Keratinocyte (primary cell): ENCODE measurements around the gene CACNA1C. TPM values are rescaled to one million over a fixed set of nuclear protein-coding genes. Genes with fewer than 3 reads are reported as not detected.

ENCODE experiments used
- DNase-seq: peaks from one replicate; pipeline ENCODE4 v3.0.0-alpha.2; 2011; ENCODE audit warnings: low read depth, missing footprints, low spot score
- FAIRE-seq: peaks from 2 replicates; lab custom pipeline; 2011; peaks lifted over from hg19 to GRCh38; lab: Jason Lieb, UNC
- H2AFZ ChIP-seq: 2 replicates; pipeline ENCODE4 v1.6.0; 2012; ENCODE audit warnings: low read length, control low read depth, inconsistent platforms; ENCODE audit not compliant: control insufficient read depth
- H3K27ac ChIP-seq: 2 replicates; pipeline ENCODE4 v1.5.1; 2011; ENCODE audit warnings: low read length; ENCODE audit not compliant: control insufficient read depth, insufficient read depth
- H3K27me3 ChIP-seq: 3 replicates; pipeline ENCODE4 v1.6.0; 2011; ENCODE audit warnings: low read length; ENCODE audit not compliant: control insufficient read depth, insufficient read depth; ENCODE audit errors: extremely low read depth
- H3K36me3 ChIP-seq, 2 experiments: 2 replicates in 1 of 2; 3 replicates in 1 of 2; pipeline ENCODE4 v1.5.1; 2011; ENCODE audit warnings: low read length in 2 of 2, mild to moderate bottlenecking in 1 of 2; ENCODE audit not compliant: control insufficient read depth in 2 of 2, insufficient read depth in 2 of 2; ENCODE audit errors: extremely low read depth in 1 of 2
- H3K4me1 ChIP-seq: 3 replicates; pipeline ENCODE4 v1.5.1; 2011; ENCODE audit warnings: low read length; ENCODE audit not compliant: control insufficient read depth, insufficient read depth; ENCODE audit errors: extremely low read depth
- H3K4me2 ChIP-seq: 3 replicates; pipeline ENCODE4 v1.6.0; 2011; ENCODE audit warnings: low read depth, low read length; ENCODE audit not compliant: control insufficient read depth, insufficient read depth; ENCODE audit errors: extremely low read depth
- H3K4me3 ChIP-seq, 3 experiments: fragments of 200-600 bp in 1 of 3; sonication (generic) in 1 of 3; 2 replicates in 2 of 3; 3 replicates in 1 of 3; pipeline ENCODE4 v1.5.1; 2011 to 2016; ENCODE audit warnings: low read length in 3 of 3, mild to moderate bottlenecking in 3 of 3, control low read depth in 2 of 3, inconsistent platforms in 1 of 3, low read depth in 1 of 3, mixed read lengths in 1 of 3, mixed run types in 1 of 3, moderate library complexity in 1 of 3; ENCODE audit not compliant: control insufficient read depth in 2 of 3, insufficient read depth in 2 of 3; ENCODE audit errors: extremely low read depth in 1 of 3
- H3K79me2 ChIP-seq: 2 replicates; pipeline ENCODE4 v1.6.0; 2012; ENCODE audit warnings: low read length; ENCODE audit not compliant: control insufficient read depth, insufficient read depth
- H3K9ac ChIP-seq: 3 replicates; pipeline ENCODE4 v1.6.0; 2011; ENCODE audit warnings: low read length; ENCODE audit not compliant: control insufficient read depth, insufficient read depth; ENCODE audit errors: extremely low read depth
- H3K9me1 ChIP-seq: 3 replicates; pipeline ENCODE4 v1.6.0; 2011; ENCODE audit warnings: low read length; ENCODE audit not compliant: control insufficient read depth, insufficient read depth; ENCODE audit errors: extremely low read depth
- H3K9me3 ChIP-seq: 2 replicates; pipeline ENCODE4 v1.5.1; 2012; ENCODE audit warnings: low read depth, low read length; ENCODE audit not compliant: control insufficient read depth
- H4K20me1 ChIP-seq: 3 replicates; pipeline ENCODE4 v1.6.0; 2011; ENCODE audit warnings: low read length; ENCODE audit not compliant: control insufficient read depth, insufficient read depth; ENCODE audit errors: extremely low read depth
- EZH2 ChIP-seq: IDR thresholded peaks from one replicate; pipeline ENCODE4 v1.6.1; 2012; ENCODE audit warnings: inconsistent platforms, mild to moderate bottlenecking, low read length, moderate library complexity
- dilution Hi-C: fragments of 300-500 bp; cut with MboI; formaldehyde crosslinking; loops from one replicate; pipeline ENCODE4 v1.7.0; 2020; ENCODE audit warnings: low sequenced_read_pairs; ENCODE audit not compliant: extremely low pct_ligation_motif_present
- polyA minus RNA-seq, 3 experiments: library from RNA; depleted of rRNA, polyadenylated mRNA; stranded (reverse); fragments of >200 nt; gene quantifications; 1 replicate in 1 of 3; 2 replicates in 1 of 3; 3 replicates in 1 of 3; pipeline ENCODE4 v1.2.3, GENCODE V29; 2011
- polyA plus RNA-seq, 5 experiments: library from polyadenylated mRNA; depleted of rRNA in 3 of 5; stranded (reverse) in 3 of 5; stranded (forward) in 1 of 5; unstranded in 1 of 5; fragments of >200 nt; gene quantifications; 1 replicate in 1 of 5; 2 replicates in 3 of 5; 3 replicates in 1 of 5; pipeline versions ENCODE4 v1.2.1 to v1.2.3, GENCODE V29; 2011 to 2012; ENCODE audit warnings: missing spikeins in 2 of 5, low read depth in 1 of 5, low replicate concordance in 1 of 5
- TF ChIP-seq, protein P1 (sequence below), 3 experiments: IDR thresholded peaks in 1 of 3; conservative IDR thresholded peaks in 1 of 3; optimal IDR thresholded peaks in 1 of 3; 2 replicates in 2 of 3; 3 replicates in 1 of 3; pipeline versions ENCODE3 to v1.5.1; 2011; ENCODE audit warnings: low read length in 3 of 3, mild to moderate bottlenecking in 3 of 3, moderate library complexity in 2 of 3, control low read depth in 1 of 3, inconsistent platforms in 1 of 3; ENCODE audit not compliant: insufficient read depth in 2 of 3; ENCODE audit errors: extremely low read depth in 1 of 3

CACNA1C gene
- polyA plus RNA-seq (not detected in 3 replicates), polyA minus RNA-seq (0.03 TPM in 1 of 3 replicates, not detected in the others)
- polyA plus RNA-seq (2011; ENCODE audit: low read depth), result not detected
- not detected in 2 replicates for polyA plus RNA-seq (2011; cell fraction: cytosol; rRNA removed)
- polyA plus RNA-seq (2011; cell fraction: nucleus; rRNA removed), result 0.03 TPM in 1 of 2 replicates, not detected in the other
- polyA plus RNA-seq (2012; ENCODE audit: low replicate concordance), result not detected in 2 replicates
- polyA minus RNA-seq (2011; cell fraction: cytosol; rRNA and poly(A)+ RNA removed), result not detected
- polyA minus RNA-seq (2011; cell fraction: nucleus; rRNA and poly(A)+ RNA removed), result not detected in 2 replicates

GRCh38 chr12:2052826-2053678 lies at the start of gene CACNA1C:
Gene CACNA1C (plus strand): TSS chr12:2052987. CDS start chr12:2053563, 576 bp downstream.
- FAIRE-seq (no peak), DNase-seq (no peak)
- Histone ChIP-seq H3K9ac (no peak within 1 kb of the TSS), H3K27me3 (peaks cover 72% of the 10 kb centered on the region), H3K27ac (no peak within 1 kb of the TSS), H3K79me2 (no peaks in the 10 kb centered on the region), H4K20me1 (peaks cover 2% of the 10 kb centered on the region), H2AFZ (no peak within 1 kb of the TSS), H3K9me3 (no peaks in the 10 kb centered on the region), H3K4me3 (peak within 1 kb of the TSS; percentile 21 to 31 (median 29)), H3K9me1 (no peaks in the 10 kb centered on the region), H3K4me1 (no peaks in the 10 kb centered on the region), H3K36me3 (no peaks in the 10 kb centered on the region), H3K4me2 (peak within 1 kb of the TSS; percentile 52)
- dilution Hi-C loops, result no loop called here
- TF ChIP-seq, protein P1, sequence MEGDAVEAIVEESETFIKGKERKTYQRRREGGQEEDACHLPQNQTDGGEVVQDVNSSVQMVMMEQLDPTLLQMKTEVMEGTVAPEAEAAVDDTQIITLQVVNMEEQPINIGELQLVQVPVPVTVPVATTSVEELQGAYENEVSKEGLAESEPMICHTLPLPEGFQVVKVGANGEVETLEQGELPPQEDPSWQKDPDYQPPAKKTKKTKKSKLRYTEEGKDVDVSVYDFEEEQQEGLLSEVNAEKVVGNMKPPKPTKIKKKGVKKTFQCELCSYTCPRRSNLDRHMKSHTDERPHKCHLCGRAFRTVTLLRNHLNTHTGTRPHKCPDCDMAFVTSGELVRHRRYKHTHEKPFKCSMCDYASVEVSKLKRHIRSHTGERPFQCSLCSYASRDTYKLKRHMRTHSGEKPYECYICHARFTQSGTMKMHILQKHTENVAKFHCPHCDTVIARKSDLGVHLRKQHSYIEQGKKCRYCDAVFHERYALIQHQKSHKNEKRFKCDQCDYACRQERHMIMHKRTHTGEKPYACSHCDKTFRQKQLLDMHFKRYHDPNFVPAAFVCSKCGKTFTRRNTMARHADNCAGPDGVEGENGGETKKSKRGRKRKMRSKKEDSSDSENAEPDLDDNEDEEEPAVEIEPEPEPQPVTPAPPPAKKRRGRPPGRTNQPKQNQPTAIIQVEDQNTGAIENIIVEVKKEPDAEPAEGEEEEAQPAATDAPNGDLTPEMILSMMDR (optimal IDR thresholded peaks at IDR 0.05 in 1 of 3, IDR thresholded peaks at IDR 0.05 in 1 of 3, conservative IDR thresholded peaks at IDR 0.05 in 1 of 3; ENCODE audit: extremely low read depth in 1 of 3, insufficient read depth in 2 of 3, low read length in 3 of 3), result no peak
- peak; percentile 99 for TF ChIP-seq EZH2

GRCh38 chr12:2003676-2004112 lies 49.1 kb upstream of the CACNA1C start:
- H3K27me3 ChIP-seq, result no peaks in the 10 kb centered on the region
- dilution Hi-C loops, result no loop called here
- FAIRE-seq, result peak; percentile 34

More at GRCh38 chr12:2003676-2004112, 49.1 kb upstream of the CACNA1C start:
- Histone ChIP-seq H3K9me1 (no peaks in the 10 kb centered on the region), H3K4me2 (peak overlapping the region; percentile 88), H3K79me2 (no peaks in the 10 kb centered on the region), H4K20me1 (no peaks in the 10 kb centered on the region), H3K4me3 (peak overlapping the region; percentile 83 to 97 (median 88)), H2AFZ (peak overlapping the region; percentile 98), H3K36me3 (no peaks in the 10 kb centered on the region), H3K9me3 (no peaks in the 10 kb centered on the region), H3K27ac (peak overlapping the region; percentile 82), H3K9ac (peak overlapping the region; percentile 91), H3K4me1 (peaks cover 4% of the 10 kb centered on the region)
- TF ChIP-seq, protein P1 (optimal IDR thresholded peaks at IDR 0.05 in 1 of 3, IDR thresholded peaks at IDR 0.05 in 1 of 3, conservative IDR thresholded peaks at IDR 0.05 in 1 of 3; ENCODE audit: extremely low read depth in 1 of 3, insufficient read depth in 2 of 3, low read length in 3 of 3), result no peak
- TF ChIP-seq EZH2, result no peak
- DNase-seq, result no peak
